ENCODE results near the gene ST6GALNAC4. TPM values are rescaled to one million over a fixed set of nuclear protein-coding genes. Genes with fewer than 3 reads are reported as not detected.

Gene ST6GALNAC4
- total and polyA plus RNA-seq, 9 of the 15 experiments (the other 6 are each of a cell fraction or from before 2014, with no cell fraction given): 2.6 to 43.1 (median 15.4) TPM

GRCh38 chr9:127899128-127899943 lies 17.5 kb downstream of the ST6GALNAC4 start, which contains the start of gene ST6GALNAC6:
TSS of gene ST6GALNAC6 (minus strand) at chr9:127899603. CDS start at chr9:127897981, 1,622 bp downstream.
- CTCF ChIA-PET (ENCODE audit: low intra/inter-chr PET ratio): no interaction called here
- H3K4me2 ChIP-seq (ENCODE audit: insufficient read depth, low read length): peak within 1 kb of the TSS; percentile 82
- WGBS (ENCODE audit: insufficient coverage, low coverage, missing lambda C conversion rate): 3% methylated on average over 21 of the region's 89 CpGs
- H3K9ac ChIP-seq (ENCODE audit: insufficient read depth in 1 of 2, low read depth in 2 of 2, low read length in 2 of 2): peak within 1 kb of the TSS; percentile 74 to 95
- no peaks in the 10 kb centered on the region; the same call in 1 of the 2 replicates for H4K20me1 ChIP-seq (replicated peaks; ENCODE audit: control insufficient read depth, insufficient read depth, low read length)
- H3K36me3 ChIP-seq (ENCODE audit: control insufficient read depth, insufficient read depth, low read length): peaks cover 28% of the 10 kb centered on the region
- FAIRE-seq (no peak), DNase-seq (ENCODE audit: extremely low read depth in 1 of 4, low spot score in 3 of 4) (peak; percentile 86 to 92 (median 91)), ATAC-seq (peak; percentile 73)
- POLR2A ChIA-PET: interaction anchor here (0.6 to 1.8 kb wide), 5 partner anchors 10 to 84 kb away, joined by 3 to 6 read pairs (median 4); partner anchors contain the start of gene ST6GALNAC4
- H3K4me3 ChIP-seq: peak within 1 kb of the TSS; percentile 93
- peak within 1 kb of the TSS; percentile 81 for H3K27ac ChIP-seq (ENCODE audit: extremely low read depth, low read depth, low read length)
- intact Hi-C loops (cut with micrococcal nuclease): no loop called here
- no peaks in the 10 kb centered on the region for H3K9me3 ChIP-seq (replicated peaks; ENCODE audit: control insufficient read depth, insufficient read depth, low read depth, low read length)
- in situ Hi-C loops (cut with MboI): no loop called here
- H3K79me2 ChIP-seq (ENCODE audit: control insufficient read depth, insufficient read depth, low read length): peaks cover 27% of the 10 kb centered on the region
- H3K9me1 ChIP-seq (ENCODE audit: control insufficient read depth, insufficient read depth, low read length): no peaks in the 10 kb centered on the region
- H3K27me3 ChIP-seq (ENCODE audit: control insufficient read depth in 2 of 2, insufficient read depth in 2 of 2, low read length in 2 of 2): no peaks in the 10 kb centered on the region
- no TSS peak for BruUV-seq (replicated peaks)
- peaks cover 21 to 59% of the 10 kb centered on the region in 2 experiments for H3K4me1 ChIP-seq (replicated peaks in 1 of 2; ENCODE audit: control insufficient read depth in 2 of 2, insufficient read depth in 2 of 2, low read length in 2 of 2)
- peak within 1 kb of the TSS; percentile 88 for H2AFZ ChIP-seq (ENCODE audit: low read depth, low read length)
- TF ChIP-seq MBD2 (IDR thresholded peaks at IDR 0.05; ENCODE audit: borderline replicate concordance, low read depth) (no peak), ZSCAN32 (CRISPR knock-in tag; IDR thresholded peaks at IDR 0.05) (no peak), STAT6 (CRISPR knock-in tag; IDR thresholded peaks at IDR 0.05) (no peak), ETV6 (IDR thresholded peaks at IDR 0.05; ENCODE audit: borderline replicate concordance in 1 of 2, low read depth in 2 of 2, low read length in 1 of 2) (no peak), ETV6 (CRISPR knock-in tag; IDR thresholded peaks at IDR 0.05; ENCODE audit: borderline replicate concordance) (no peak), ZNF232 (CRISPR knock-in tag; IDR thresholded peaks at IDR 0.05) (no peak), ZMIZ1 (IDR thresholded peaks at IDR 0.05; ENCODE audit: low read depth in 2 of 2, low read length in 2 of 2) (no peak), EGR1 (conservative IDR thresholded peaks at IDR 0.05) (peak; percentile 67), YBX1 (IDR thresholded peaks at IDR 0.05) (no peak), ZNF449 (CRISPR knock-in tag; IDR thresholded peaks at IDR 0.05) (no peak), ZFX (CRISPR knock-in tag; IDR thresholded peaks at IDR 0.05) (peak; percentile 64), RBM22 (IDR thresholded peaks at IDR 0.05; ENCODE audit: low read depth, low read length, poor library complexity, severe bottlenecking) (no peak), ZNF347 (CRISPR knock-in tag; IDR thresholded peaks at IDR 0.05; ENCODE audit: low read depth) (no peak), RAD51 (IDR thresholded peaks at IDR 0.05; ENCODE audit: borderline replicate concordance, low read depth) (no peak), SUPT5H (IDR thresholded peaks at IDR 0.05) (no peak)
